Spleen (tissue), 11 donors: ENCODE measurements around the gene DAPK3. TPM values are rescaled to one million over a fixed set of nuclear protein-coding genes. Genes with fewer than 3 reads are reported as not detected.
"Not testable (repeated sequence)": the region's sequence is repeated elsewhere in the genome, so short reads cannot be mapped to it uniquely, and the experiment has no call there.

Experiments used
- DNase-seq: peaks from one replicate; pipeline ENCODE4 v3.0.0-alpha.2; 2020
- H3K27ac ChIP-seq, 8 donors: fragments of 200-600 bp; sonication (generic) in 7 of 8; 1 replicate in 4 of 8; 2 replicates in 4 of 8; pipeline versions ENCODE4 v1.5.0 to v1.8.0; 2016 to 2021; ENCODE audit warnings: inconsistent platforms in 4 of 8, mild to moderate bottlenecking in 4 of 8, moderate library complexity in 1 of 8
- H3K27me3 ChIP-seq, 7 donors: fragments of 200-600 bp; sonication (generic) in 6 of 7; replicated peaks in 1 of 7; 1 replicate in 4 of 7; 2 replicates in 3 of 7; pipeline versions ENCODE4 v1.5.0 to v1.8.0; 2016 to 2021; ENCODE audit warnings: inconsistent platforms in 3 of 7, mild to moderate bottlenecking in 1 of 7
- H3K36me3 ChIP-seq, 6 donors: fragments of 200-600 bp; sonication (generic) in 5 of 6; 1 replicate in 4 of 6; 2 replicates in 2 of 6; pipeline versions ENCODE4 v1.5.0 to v1.8.0; 2016 to 2021; ENCODE audit warnings: inconsistent platforms in 2 of 6
- H3K4me1 ChIP-seq, 6 donors: fragments of 200-600 bp; sonication (generic) in 5 of 6; 1 replicate in 3 of 6; 2 replicates in 3 of 6; pipeline versions ENCODE4 v1.5.0 to v1.8.0; 2016 to 2021; ENCODE audit warnings: inconsistent platforms in 3 of 6
- H3K4me3 ChIP-seq, 8 donors: fragments of 200-600 bp; sonication (generic) in 7 of 8; 1 replicate in 4 of 8; 2 replicates in 4 of 8; pipeline versions ENCODE4 v1.5.0 to v1.8.0; 2016 to 2021; ENCODE audit warnings: inconsistent platforms in 4 of 8, mild to moderate bottlenecking in 4 of 8, moderate library complexity in 2 of 8
- H3K9me3 ChIP-seq, 8 donors: fragments of 200-600 bp; sonication (generic) in 7 of 8; 1 replicate in 4 of 8; 2 replicates in 4 of 8; pipeline versions ENCODE4 v1.5.0 to v1.8.0; 2016 to 2021; ENCODE audit warnings: inconsistent platforms in 4 of 8
- CTCF ChIP-seq, 11 experiments: fragments of 200-600 bp in 7 of 11; fragments of 450-650 bp in 4 of 11; sonication (generic) in 4 of 11; IDR thresholded peaks in 8 of 11; conservative IDR thresholded peaks in 3 of 11; 1 replicate in 7 of 11; 2 replicates in 4 of 11; pipeline versions ENCODE4 v1.4.0 to v1.8.0; 2016 to 2021; ENCODE audit warnings: antibody characterized with exemption in 11 of 11, inconsistent platforms in 4 of 11, mild to moderate bottlenecking in 1 of 11
- POLR2A ChIP-seq, 3 donors: fragments of 450-650 bp; IDR thresholded peaks; one replicate each; pipeline ENCODE4 v1.5.1; 2017; ENCODE audit warnings: antibody characterized with exemption in 3 of 3, mild to moderate bottlenecking in 1 of 3
- POLR2AphosphoS5 ChIP-seq, 3 donors: sonication (generic); formaldehyde crosslinking; IDR thresholded peaks; one replicate each; pipeline ENCODE4 v1.5.1; 2017; ENCODE audit warnings: antibody characterized with exemption in 3 of 3
- WGBS, 5 donors: extraction: QIAGEN DNeasy Blood & Tissue Kit in 3 of 5; methylation state at CpG; one replicate each; pipeline versions ENCODE4 v1.1.5 to v1.1.7; 2013 to 2018; 5-methylcytosine and 5-hydroxymethylcytosine counted together
- intact Hi-C: fragments of 100-400 bp; cut with DNase I; formaldehyde crosslinking; loops from one replicate; pipeline ENCODE4 v1.15.0; 2023; ENCODE audit warnings: low total_unique reads
- polyA plus RNA-seq, 3 donors: library from polyadenylated mRNA; stranded (reverse); fragments of 200-250 nt; gene quantifications; one replicate each; pipeline ENCODE4 v1.2.1, GENCODE V29; 2013
- total RNA-seq, 7 donors: library from RNA; depleted of rRNA in 3 of 7; stranded (reverse); fragments of >200 nt in 3 of 7; fragmentation: NEBNext Ultra II Directional in 4 of 7; extraction: Animal tissue kit (Norgen Biotek cat#: 25700) in 4 of 7; gene quantifications; one replicate each; pipeline versions ENCODE4 v1.1.0 to v1.2.1, GENCODE V29; 2016 to 2021
- donor health status: healthy with polysubstance abuse.
- donor health status: DM: no; HTN: no; CAD: no; lungs with moderate emphysema.
- donor health status: DM: no; HTN: no; CAD: no.
- donor health status: Bipolar disorder and iron deficiency.
- donor health status: healthy.
- donor health status: DM: no; HTN: no; CAD: no.
- donor health status: DM: yes; HTN: yes; CAD: no.

The DAPK3 gene
- total and polyA plus RNA-seq, 10 donors: 26.5 to 68.8 (median 46.1) TPM

- WGBS, 5 donors: 0 to 2% (median 1%) methylated on average over 9 to 55 of the region's 55 CpGs
- peak overlapping the region; percentile 68 to 93 (median 88) for H3K27ac ChIP-seq
- peaks cover 0 to 30% (median 10%) of the 10 kb centered on the region in 6 donors for H3K36me3 ChIP-seq
- intact Hi-C loops: loop anchor here (10.0 kb wide), 1 partner anchor 57 kb away; the partner anchor contains the start of gene ZBTB7A
- H3K4me1 ChIP-seq: peaks cover 21 to 65% (median 47%) of the 10 kb centered on the region in 6 donors
- peak; percentile 86 for DNase-seq
- no peaks in the 10 kb centered on the region for H3K9me3 ChIP-seq
- H3K27me3 ChIP-seq: no peaks in the 10 kb centered on the region
- H3K4me3 ChIP-seq: peak overlapping the region; percentile 58 to 100 (median 96)
- TF ChIP-seq CTCF (IDR thresholded peaks at IDR 0.05 in 8 of 11, conservative IDR thresholded peaks at IDR 0.05 in 3 of 11) (no peak), POLR2AphosphoS5 (IDR thresholded peaks at IDR 0.05) (peak in 1 of 3 donors; percentile 8), POLR2A (IDR thresholded peaks at IDR 0.05) (no peak)
Measured at GRCh38 chr19:4007836-4008539, 37.1 kb upstream of the DAPK3 start.

DNA sequence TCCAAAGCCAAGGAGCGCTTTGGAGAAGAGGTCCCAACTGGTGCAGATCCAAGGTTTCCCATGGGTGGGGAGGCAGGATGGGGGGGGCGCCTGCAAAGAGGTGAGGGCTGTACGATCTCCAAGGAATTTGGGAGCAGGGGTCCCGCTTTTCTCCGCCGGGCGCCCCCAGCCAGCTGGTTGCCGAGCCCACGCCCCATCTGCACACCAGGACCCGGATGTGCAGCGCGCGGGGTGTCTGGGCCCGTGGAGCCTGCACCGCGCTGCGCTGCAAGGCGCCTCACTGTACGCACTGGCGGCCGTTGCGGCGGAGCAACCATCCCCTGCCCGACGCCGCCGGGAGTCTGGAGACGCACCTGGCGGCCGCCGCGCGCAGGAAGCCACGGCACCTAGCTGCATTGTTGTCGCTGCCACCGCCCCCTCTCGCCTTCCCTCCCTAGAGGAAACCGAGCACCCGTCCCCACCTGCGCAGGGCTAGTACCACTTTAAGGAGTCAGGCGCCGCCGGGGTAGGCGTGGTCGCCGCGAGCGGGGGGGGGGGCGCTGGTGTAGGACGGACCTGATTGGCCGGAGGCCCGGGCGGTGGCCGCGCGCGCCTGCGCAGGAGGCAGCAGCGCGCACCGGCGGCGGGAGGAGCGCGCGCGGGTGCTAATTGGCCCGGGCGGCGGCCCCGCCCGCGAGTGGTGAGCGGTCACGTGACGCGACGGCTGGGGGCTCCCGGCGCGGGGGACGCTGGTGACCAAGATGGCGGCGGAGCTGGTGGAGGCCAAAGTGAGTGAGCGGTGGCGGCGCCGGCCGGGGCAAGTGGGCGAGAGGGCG is 36.3 kb upstream of the DAPK3 start, which contains the start of gene PIAS4:
Gene PIAS4, plus strand, starts transcription at position 716 of the 815 bp plus-strand sequence. Its CDS starts 25 bp downstream, at position 741.
- Histone ChIP-seq H3K4me1 (peaks cover 21 to 57% (median 46%) of the 10 kb centered on the region in 6 donors), H3K9me3 (no peaks in the 10 kb centered on the region), H3K27ac (peak within 1 kb of the TSS; percentile 70 to 93 (median 88)), H3K27me3 (no peaks in the 10 kb centered on the region), H3K36me3 (peaks cover 0 to 22% (median 5%) of the 10 kb centered on the region in 6 donors), H3K4me3 (peak within 1 kb of the TSS; percentile 58 to 100 (median 96))
- intact Hi-C loops: loop anchor here (10.0 kb wide), 1 partner anchor 58 kb away; the partner anchor contains the start of gene ZBTB7A
- TF ChIP-seq POLR2A (IDR thresholded peaks at IDR 0.05) (peak in 1 of 3 donors; percentile 58), POLR2AphosphoS5 (IDR thresholded peaks at IDR 0.05) (peak; percentile 84 to 89 (median 88)), CTCF (IDR thresholded peaks at IDR 0.05 in 8 of 11, conservative IDR thresholded peaks at IDR 0.05 in 3 of 11) (peak in 5 of 11 experiments; percentile 10 to 42 (median 34))
- DNase-seq: peak; percentile 99
- WGBS, 5 donors: 0 to 1% (median 1%) methylated on average over 24 to 91 of the region's 91 CpGs

- 95 to 97% (median 96%) methylated on average over 9 of the region's 9 CpGs for WGBS, 5 donors
- not testable (repeated sequence) for H3K36me3 ChIP-seq, H3K4me3 ChIP-seq, DNase-seq, H3K9me3 ChIP-seq, H3K27me3 ChIP-seq, H3K27ac ChIP-seq
- intact Hi-C loops: loop anchor here (10.0 kb wide), 1 partner anchor 59 kb away; the partner anchor contains the start of gene ZBTB7A
- H3K4me1 ChIP-seq: peaks cover 16 to 43% (median 36%) of the 10 kb centered on the region in 6 donors
Measured at GRCh38 chr19:4005436-4005835, 34.5 kb upstream of the DAPK3 start.

GRCh38 chr19:4000798-4001197 is 29.9 kb upstream of the DAPK3 start:
- H3K9me3 ChIP-seq, DNase-seq, H3K27ac ChIP-seq, H3K4me3 ChIP-seq, H3K27me3 ChIP-seq, H3K36me3 ChIP-seq, H3K4me1 ChIP-seq: not testable (repeated sequence)
- intact Hi-C loops: loop anchor here (10.0 kb wide), 1 partner anchor 64 kb away; the partner anchor contains the start of gene ZBTB7A
- 85 to 96% (median 90%) methylated on average over 5 of the region's 5 CpGs for WGBS, 5 donors

GRCh38 chr19:3998667-3999412 is 27.9 kb upstream of the DAPK3 start:
- not testable (repeated sequence) for H3K4me1 ChIP-seq, H3K27me3 ChIP-seq, H3K36me3 ChIP-seq, H3K9me3 ChIP-seq, H3K4me3 ChIP-seq, DNase-seq, H3K27ac ChIP-seq
- intact Hi-C loops: loop anchor here (10.0 kb wide), 1 partner anchor 186 kb away; the partner anchor contains the start of genes ANKRD24 and SIRT6
- WGBS, 5 donors: 77 to 93% (median 88%) methylated on average over 21 to 29 of the region's 29 CpGs
